Upper lobe of left lung (tissue), 6 donors: ENCODE results near the gene SCARB1. TPM values are rescaled to one million over a fixed set of nuclear protein-coding genes. Genes with fewer than 3 reads are reported as not detected.

ENCODE experiments used
- ATAC-seq, 2 donors: fragments of 200-7000 bp; cut with Tn5 transposase; one replicate each; pipeline ENCODE4 v1.9.1; 2022; ENCODE audit warnings: mild to moderate bottlenecking in 2 of 2, moderate library complexity in 2 of 2; ENCODE audit not compliant: low FRiP score in 2 of 2
- DNase-seq, 2 donors: peaks; one replicate each; pipeline ENCODE4 v3.0.0-alpha.2; 2019 to 2020
- H3K27ac ChIP-seq, 4 donors: fragments of 200-600 bp; sonication (generic); one replicate each; pipeline ENCODE4 v1.5.1; 2016 to 2019
- H3K27me3 ChIP-seq, 4 donors: fragments of 200-600 bp; sonication (generic); one replicate each; pipeline ENCODE4 v1.5.1; 2017 to 2019
- H3K36me3 ChIP-seq, 4 donors: fragments of 200-600 bp; sonication (generic); one replicate each; pipeline ENCODE4 v1.5.1; 2016 to 2019
- H3K4me1 ChIP-seq, 4 donors: fragments of 200-600 bp; sonication (generic); one replicate each; pipeline ENCODE4 v1.5.1; 2018 to 2019
- H3K4me3 ChIP-seq, 4 donors: fragments of 200-600 bp; sonication (generic); one replicate each; pipeline ENCODE4 v1.5.1; 2017 to 2019; ENCODE audit warnings: mild to moderate bottlenecking in 2 of 4, moderate library complexity in 1 of 4
- H3K9me3 ChIP-seq, 4 donors: fragments of 200-600 bp; sonication (generic); one replicate each; pipeline ENCODE4 v1.5.1; 2018 to 2019
- EP300 ChIP-seq, 4 donors: sonication (generic); formaldehyde crosslinking; IDR thresholded peaks; one replicate each; pipeline ENCODE4 v1.5.1; 2017; ENCODE audit warnings: antibody characterized with exemption in 4 of 4, control low read depth in 2 of 4
- POLR2A ChIP-seq, 4 donors: fragments of 450-650 bp; IDR thresholded peaks; one replicate each; pipeline ENCODE4 v1.5.1; 2016 to 2017; ENCODE audit warnings: antibody characterized with exemption in 4 of 4, mild to moderate bottlenecking in 2 of 4
- POLR2AphosphoS5 ChIP-seq, 2 donors: sonication (generic); formaldehyde crosslinking; IDR thresholded peaks; one replicate each; pipeline ENCODE4 v1.5.1; 2017; ENCODE audit warnings: antibody characterized with exemption in 2 of 2
- WGBS, 2 donors: methylation state at CpG; one replicate each; pipeline ENCODE4 v1.1.5; 2017 to 2018; 5-methylcytosine and 5-hydroxymethylcytosine counted together
- total RNA-seq, 6 donors: library from RNA; depleted of rRNA in 4 of 6; stranded (reverse); fragments of >200 nt in 4 of 6; gene quantifications; one replicate each; pipeline versions ENCODE4 v1.1.0 to v1.2.1, GENCODE V29; 2016 to 2021
- TF ChIP-seq, protein P1 (sequence below), 6 experiments: fragments of 450-650 bp in 4 of 6; fragments of 200-600 bp in 2 of 6; sonication (generic) in 2 of 6; IDR thresholded peaks; one replicate each; pipeline ENCODE4 v1.5.1; 2016 to 2019; ENCODE audit warnings: antibody characterized with exemption in 6 of 6
- donor health status: DM: no; HTN: no; CAD: no; lungs with moderate emphysema.
- donor health status: DM: no; HTN: yes; CAD: no; lungs with severe emphysema.

Gene SCARB1
- total RNA-seq, 6 donors from 2014 or later = 10.0 to 51.3 (median 22.5) TPM

DNA sequence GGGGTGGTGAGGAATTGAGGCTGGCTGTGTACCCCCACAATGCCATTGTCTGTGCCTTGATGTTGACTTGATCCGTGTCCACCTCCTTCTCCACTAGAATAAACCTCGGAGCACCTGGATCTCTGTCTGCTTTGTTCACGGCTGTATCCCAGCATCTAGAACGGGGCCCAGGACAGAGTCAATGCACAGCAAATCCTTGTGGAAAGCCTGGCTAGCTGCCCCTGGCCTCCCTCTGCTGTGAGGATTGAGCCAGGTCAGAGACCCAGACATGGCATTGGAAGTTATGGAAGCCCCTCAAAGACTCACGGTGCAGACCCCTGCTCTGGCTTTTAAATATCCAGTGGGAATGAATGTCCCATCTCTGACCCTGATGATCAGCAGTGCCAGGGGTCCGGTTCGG lies 109.2 kb downstream of the SCARB1 start:
- TF ChIP-seq EP300 (IDR thresholded peaks at IDR 0.05) = no peak
- no peak for TF ChIP-seq POLR2AphosphoS5 (IDR thresholded peaks at IDR 0.05)
- no peak for TF ChIP-seq POLR2A (IDR thresholded peaks at IDR 0.05)
- no peaks in the 10 kb centered on the region for H3K27me3 ChIP-seq
- no peaks in the 10 kb centered on the region for H3K36me3 ChIP-seq
- peaks cover 30 to 58% (median 51%) of the 10 kb centered on the region in 4 donors for H3K4me1 ChIP-seq
- peak overlapping the region; percentile 73 to 95 (median 86) for H3K27ac ChIP-seq
- no peak for DNase-seq
- peaks cover 0 to 9% (median 3%) of the 10 kb centered on the region in 4 donors for H3K9me3 ChIP-seq
- no peak for ATAC-seq
- H3K4me3 ChIP-seq = no peak overlapping the region
- whole genome bisulfite sequencing, 2 donors = 85% methylated on average over 7 of the region's 7 CpGs; no CpG with 5 or more reads in 1 of the 2 donors

DNA sequence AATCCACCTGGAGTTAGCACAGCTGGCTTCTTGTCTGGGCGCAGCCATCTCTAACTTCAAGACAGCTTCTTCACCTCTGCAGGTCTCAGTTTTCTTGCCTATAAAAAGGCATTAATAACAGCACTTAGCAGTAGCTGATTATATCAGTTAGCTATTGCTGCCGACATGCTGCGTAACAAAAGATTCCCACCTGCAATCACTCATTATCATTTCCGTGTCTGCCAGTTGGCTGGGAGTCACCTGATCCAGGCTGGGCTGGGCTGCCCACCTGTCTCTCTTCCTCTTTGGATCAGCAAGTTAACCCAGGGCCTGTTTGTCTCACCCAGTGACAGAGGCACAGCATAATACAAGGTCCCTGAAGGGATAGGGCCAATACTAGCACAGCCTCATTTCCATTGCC lies 109.7 kb downstream of the SCARB1 start:
- no peak for ATAC-seq
- H3K27me3 ChIP-seq = no peaks in the 10 kb centered on the region
- no peaks in the 10 kb centered on the region for H3K36me3 ChIP-seq
- peaks cover 0 to 9% (median 3%) of the 10 kb centered on the region in 4 donors for H3K9me3 ChIP-seq
- 88 to 98% methylated on average over 4 of the region's 4 CpGs for WGBS, 2 donors
- TF ChIP-seq EP300 (IDR thresholded peaks at IDR 0.05) (no peak), POLR2AphosphoS5 (IDR thresholded peaks at IDR 0.05) (no peak), POLR2A (IDR thresholded peaks at IDR 0.05) (no peak)
- TF ChIP-seq, protein P1, sequence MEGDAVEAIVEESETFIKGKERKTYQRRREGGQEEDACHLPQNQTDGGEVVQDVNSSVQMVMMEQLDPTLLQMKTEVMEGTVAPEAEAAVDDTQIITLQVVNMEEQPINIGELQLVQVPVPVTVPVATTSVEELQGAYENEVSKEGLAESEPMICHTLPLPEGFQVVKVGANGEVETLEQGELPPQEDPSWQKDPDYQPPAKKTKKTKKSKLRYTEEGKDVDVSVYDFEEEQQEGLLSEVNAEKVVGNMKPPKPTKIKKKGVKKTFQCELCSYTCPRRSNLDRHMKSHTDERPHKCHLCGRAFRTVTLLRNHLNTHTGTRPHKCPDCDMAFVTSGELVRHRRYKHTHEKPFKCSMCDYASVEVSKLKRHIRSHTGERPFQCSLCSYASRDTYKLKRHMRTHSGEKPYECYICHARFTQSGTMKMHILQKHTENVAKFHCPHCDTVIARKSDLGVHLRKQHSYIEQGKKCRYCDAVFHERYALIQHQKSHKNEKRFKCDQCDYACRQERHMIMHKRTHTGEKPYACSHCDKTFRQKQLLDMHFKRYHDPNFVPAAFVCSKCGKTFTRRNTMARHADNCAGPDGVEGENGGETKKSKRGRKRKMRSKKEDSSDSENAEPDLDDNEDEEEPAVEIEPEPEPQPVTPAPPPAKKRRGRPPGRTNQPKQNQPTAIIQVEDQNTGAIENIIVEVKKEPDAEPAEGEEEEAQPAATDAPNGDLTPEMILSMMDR (IDR thresholded peaks at IDR 0.05) = no peak
- H3K4me1 ChIP-seq = peaks cover 26 to 53% (median 46%) of the 10 kb centered on the region in 4 donors
- DNase-seq = no peak
- peak overlapping the region; percentile 73 to 95 (median 86) for H3K27ac ChIP-seq
- H3K4me3 ChIP-seq = no peak overlapping the region

DNA sequence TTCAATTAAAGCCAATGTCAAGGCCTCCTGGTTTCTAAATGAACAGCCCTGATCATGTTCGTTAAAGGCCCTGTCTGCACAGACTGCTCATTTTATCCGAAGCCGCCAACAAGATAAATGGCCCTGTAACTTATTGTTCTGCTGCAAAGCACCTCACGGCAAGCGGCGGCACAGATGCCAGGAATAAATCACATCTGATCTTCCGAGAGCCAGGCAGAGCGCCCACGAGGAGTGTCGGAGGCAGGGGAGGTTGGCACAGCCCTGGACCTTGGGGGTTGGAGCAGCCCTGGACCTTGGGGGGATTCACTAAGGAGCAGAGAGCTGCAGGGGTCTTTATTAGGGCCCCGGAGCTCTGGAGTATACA lies 110.5 kb downstream of the SCARB1 start:
- WGBS, 2 donors = 85 to 88% methylated on average over 11 of the region's 11 CpGs
- Histone ChIP-seq H3K4me3 (no peak overlapping the region), H3K9me3 (peaks cover 0 to 9% (median 3%) of the 10 kb centered on the region in 4 donors), H3K27ac (peak overlapping the region in 1 of 4 donors; percentile 35), H3K36me3 (no peaks in the 10 kb centered on the region), H3K4me1 (peaks cover 26 to 46% (median 41%) of the 10 kb centered on the region in 4 donors), H3K27me3 (no peaks in the 10 kb centered on the region)
- TF ChIP-seq EP300 (IDR thresholded peaks at IDR 0.05) = no peak
- TF ChIP-seq POLR2A (IDR thresholded peaks at IDR 0.05) = no peak
- TF ChIP-seq, protein P1 (IDR thresholded peaks at IDR 0.05) = no peak
- TF ChIP-seq POLR2AphosphoS5 (IDR thresholded peaks at IDR 0.05) = no peak
- ATAC-seq (no peak), DNase-seq (no peak)

DNA sequence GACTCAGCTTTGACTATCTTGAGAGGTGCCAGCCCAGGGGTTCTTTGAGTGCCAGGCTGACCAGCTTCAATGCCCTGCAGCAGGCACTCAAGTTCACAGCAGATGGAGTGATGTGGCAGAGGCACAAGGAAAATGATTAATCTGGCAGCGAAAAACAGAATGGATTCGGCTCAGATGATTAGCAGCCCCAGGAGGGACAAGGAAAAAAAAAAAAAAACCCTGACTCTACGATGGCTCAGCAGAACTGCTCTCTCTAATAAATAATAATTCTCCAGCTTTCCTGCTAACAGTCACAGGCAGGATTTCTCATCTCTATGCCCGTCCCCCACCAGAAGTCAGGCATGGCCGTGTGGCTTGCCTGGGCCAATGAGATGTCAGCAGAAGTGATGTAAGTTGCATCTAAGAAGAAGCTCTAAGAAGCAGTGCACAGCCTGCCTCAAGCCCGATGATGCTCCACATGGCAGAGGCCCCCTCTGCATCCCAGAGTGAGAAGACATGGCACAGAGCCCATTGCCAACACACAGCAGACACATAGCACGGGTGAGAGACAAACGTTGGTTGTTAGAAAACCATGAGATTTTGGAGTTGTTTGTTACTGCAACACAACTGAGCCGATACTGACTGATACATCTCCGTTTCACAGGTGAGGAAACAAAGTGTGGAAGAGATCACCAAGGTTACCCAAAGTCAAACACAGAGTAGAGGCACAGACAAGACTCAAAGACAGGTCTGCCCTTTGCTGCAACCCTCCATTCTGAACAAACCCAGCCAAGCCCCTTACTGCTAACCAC lies 111.0 kb downstream of the SCARB1 start:
- Histone ChIP-seq H3K4me3 (no peak overlapping the region), H3K9me3 (peaks cover 0 to 8% (median 3%) of the 10 kb centered on the region in 4 donors), H3K4me1 (peaks cover 29 to 49% (median 40%) of the 10 kb centered on the region in 4 donors), H3K27me3 (no peaks in the 10 kb centered on the region), H3K36me3 (no peaks in the 10 kb centered on the region), H3K27ac (peak overlapping the region in 2 of 4 donors; percentile 33 to 61)
- ATAC-seq = no peak
- DNase-seq = peak in 1 of 2 donors; percentile 84
- TF ChIP-seq POLR2A (IDR thresholded peaks at IDR 0.05) (no peak), POLR2AphosphoS5 (IDR thresholded peaks at IDR 0.05) (peak in 1 of 2 donors; percentile 29)
- WGBS, 2 donors = 71 to 81% methylated on average over 10 of the region's 10 CpGs

DNA sequence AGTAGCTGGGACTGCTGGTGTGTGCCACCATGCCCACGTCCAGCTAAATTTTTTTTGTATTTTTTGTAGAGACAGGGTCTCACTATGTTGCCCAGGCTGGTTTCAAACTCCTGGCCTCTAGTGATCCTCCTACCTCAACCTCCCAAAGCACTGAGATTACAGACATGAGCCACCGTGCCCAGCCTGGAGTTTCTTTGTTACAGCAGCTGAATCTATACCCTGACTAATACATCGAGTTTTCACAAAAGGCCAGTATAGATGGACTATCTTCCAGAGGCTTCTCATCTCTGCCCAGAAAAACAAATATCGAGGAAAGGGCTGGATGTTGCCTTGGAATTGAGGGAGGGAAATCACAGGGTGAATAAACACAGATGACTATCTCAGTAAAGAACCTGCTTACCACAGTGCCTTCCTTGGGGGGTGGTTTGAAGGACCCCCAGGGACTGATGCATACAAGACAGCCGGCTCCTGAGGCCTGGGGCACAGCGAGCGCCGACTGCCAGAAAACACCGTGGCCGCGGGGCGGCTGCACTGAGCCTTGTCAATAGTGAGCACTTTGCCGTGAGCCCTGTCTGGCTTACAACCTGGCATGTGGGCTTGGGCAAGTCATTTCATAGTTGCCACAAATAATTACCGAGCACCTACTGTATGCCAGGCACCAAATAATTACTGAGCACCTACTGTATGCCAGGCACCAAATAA lies 111.9 kb downstream of the SCARB1 start:
- 91 to 99% methylated on average over 13 to 14 of the region's 14 CpGs for WGBS, 2 donors
- ATAC-seq (no peak), DNase-seq (no peak)
- no peak overlapping the region for H3K4me3 ChIP-seq
- H3K27me3 ChIP-seq = no peaks in the 10 kb centered on the region
- H3K36me3 ChIP-seq = no peaks in the 10 kb centered on the region
- TF ChIP-seq EP300 (IDR thresholded peaks at IDR 0.05) (no peak), POLR2A (IDR thresholded peaks at IDR 0.05) (no peak), POLR2AphosphoS5 (IDR thresholded peaks at IDR 0.05) (no peak)
- TF ChIP-seq, protein P1 (IDR thresholded peaks at IDR 0.05) = no peak
- peak overlapping the region in 3 of 4 donors; percentile 33 to 61 (median 48) for H3K27ac ChIP-seq
- peaks cover 38 to 56% (median 46%) of the 10 kb centered on the region in 4 donors for H3K4me1 ChIP-seq
- peaks cover 0 to 3% (median 0%) of the 10 kb centered on the region in 4 donors for H3K9me3 ChIP-seq
